ENCODE results near the gene TRABD2B. TPM values are rescaled to one million over a fixed set of nuclear protein-coding genes. Genes with fewer than 3 reads are reported as not detected.
A peak's percentile ranks its signal among the peaks of the same experiment; 100 is the strongest.

TRABD2B gene
- total RNA-seq, 3 donors from 2014 or later: 1.4 to 3.7 (median 2.3) TPM

GRCh38 chr1:47908258-47908657 lies 88.9 kb downstream of the TRABD2B start:
- no peak for DNase-seq (ENCODE audit: low spot score in 2 of 2)
- TF ChIP-seq CTCF (IDR thresholded peaks at IDR 0.05) (no peak), POLR2A (IDR thresholded peaks at IDR 0.05) (no peak), POLR2AphosphoS5 (IDR thresholded peaks at IDR 0.05) (no peak)
- no peak overlapping the region for H3K27ac ChIP-seq
- H3K9me3 ChIP-seq: no peaks in the 10 kb centered on the region
- intact Hi-C loops (cut with DNase I; ENCODE audit: low total_unique reads): no loop called here
- no peaks in the 10 kb centered on the region for H3K36me3 ChIP-seq
- peaks cover 0 to 5% of the 10 kb centered on the region in 2 donors for H3K4me1 ChIP-seq
- H3K27me3 ChIP-seq: no peaks in the 10 kb centered on the region
- no peak overlapping the region for H3K4me3 ChIP-seq

GRCh38 chr1:47907177-47907528 lies 90.0 kb downstream of the TRABD2B start:
- no peak for DNase-seq (ENCODE audit: low spot score in 2 of 2)
- Histone ChIP-seq H3K27me3 (no peaks in the 10 kb centered on the region), H3K27ac (no peak overlapping the region), H3K4me3 (no peak overlapping the region), H3K36me3 (no peaks in the 10 kb centered on the region), H3K9me3 (no peaks in the 10 kb centered on the region), H3K4me1 (peaks cover 0 to 5% of the 10 kb centered on the region in 2 donors)
- no peak for TF ChIP-seq CTCF (IDR thresholded peaks at IDR 0.05)
- TF ChIP-seq POLR2A (IDR thresholded peaks at IDR 0.05): no peak
- no peak for TF ChIP-seq POLR2AphosphoS5 (IDR thresholded peaks at IDR 0.05)
- intact Hi-C loops (cut with DNase I; ENCODE audit: low total_unique reads): no loop called here

GRCh38 chr1:47906527-47907176 lies 90.5 kb downstream of the TRABD2B start:
- Histone ChIP-seq H3K4me3 (no peak overlapping the region), H3K4me1 (peaks cover 0 to 5% of the 10 kb centered on the region in 2 donors), H3K27me3 (no peaks in the 10 kb centered on the region), H3K36me3 (no peaks in the 10 kb centered on the region), H3K27ac (peak overlapping the region in 1 of 2 donors; percentile 7), H3K9me3 (no peaks in the 10 kb centered on the region)
- DNase-seq (ENCODE audit: low spot score in 2 of 2): no peak
- intact Hi-C loops (cut with DNase I; ENCODE audit: low total_unique reads): no loop called here
- no peak for TF ChIP-seq POLR2AphosphoS5 (IDR thresholded peaks at IDR 0.05)
- no peak for TF ChIP-seq CTCF (IDR thresholded peaks at IDR 0.05)
- TF ChIP-seq POLR2A (IDR thresholded peaks at IDR 0.05): no peak

- H3K27me3 ChIP-seq: no peaks in the 10 kb centered on the region
- no peaks in the 10 kb centered on the region for H3K36me3 ChIP-seq
- intact Hi-C loops (cut with DNase I; ENCODE audit: low total_unique reads): no loop called here
- no peak overlapping the region for H3K27ac ChIP-seq
- H3K9me3 ChIP-seq: no peaks in the 10 kb centered on the region
- DNase-seq (ENCODE audit: low spot score in 2 of 2): no peak
- peaks cover 0 to 5% of the 10 kb centered on the region in 2 donors for H3K4me1 ChIP-seq
- no peak overlapping the region for H3K4me3 ChIP-seq
- no peak for TF ChIP-seq POLR2A (IDR thresholded peaks at IDR 0.05)
- TF ChIP-seq POLR2AphosphoS5 (IDR thresholded peaks at IDR 0.05): no peak
- TF ChIP-seq CTCF (IDR thresholded peaks at IDR 0.05): no peak
These were observed 91.2 kb downstream of the TRABD2B start for GRCh38 chr1:47906009-47906432.

GRCh38 chr1:47903723-47904122 lies 93.5 kb downstream of the TRABD2B start:
- TF ChIP-seq CTCF (IDR thresholded peaks at IDR 0.05): no peak
- Histone ChIP-seq H3K4me1 (peaks cover 0 to 5% of the 10 kb centered on the region in 2 donors), H3K27me3 (no peaks in the 10 kb centered on the region), H3K27ac (no peak overlapping the region), H3K4me3 (no peak overlapping the region), H3K36me3 (no peaks in the 10 kb centered on the region), H3K9me3 (no peaks in the 10 kb centered on the region)
- intact Hi-C loops (cut with DNase I; ENCODE audit: low total_unique reads): no loop called here
- no peak for DNase-seq (ENCODE audit: low spot score in 2 of 2)

Measured in breast epithelium (tissue), 4 donors.